ENCODE results near the gene CYP19A1.

Gene CYP19A1

GRCh38 chr15:51356983-51357382, 18.6 kb upstream of the CYP19A1 start:
- no peak for DNase-seq

- DNase-seq = no peak
These were observed 17.8 kb upstream of the CYP19A1 start for GRCh38 chr15:51356147-51356546.

GRCh38 chr15:51355096-51355495, 16.7 kb upstream of the CYP19A1 start:
- DNase-seq = no peak

GRCh38 chr15:51353976-51354375, 15.6 kb upstream of the CYP19A1 start:
- no peak for DNase-seq

- no peak for DNase-seq
These were observed 12.3 kb upstream of the CYP19A1 start for GRCh38 chr15:51350723-51351122.

- no peak for DNase-seq
These were observed 10.9 kb upstream of the CYP19A1 start for GRCh38 chr15:51349156-51349844.

GRCh38 chr15:51348688-51349087, 10.3 kb upstream of the CYP19A1 start:
- DNase-seq = no peak

GRCh38 chr15:51346136-51346535, 7.7 kb upstream of the CYP19A1 start:
- DNase-seq = no peak

- DNase-seq = no peak
These were observed 5.1 kb upstream of the CYP19A1 start for GRCh38 chr15:51343466-51343865.

GRCh38 chr15:51342227-51342999, 4.0 kb upstream of the CYP19A1 start:
- no peak for DNase-seq

GRCh38 chr15:51341366-51342226, 3.2 kb upstream of the CYP19A1 start, which contains the start of gene GLDN:
GLDN (plus strand) TSS chr15:51341655; CDS start chr15:51341685, 30 bp downstream.
- DNase-seq = peak; percentile 28

- DNase-seq = no peak
These were observed 2.6 kb downstream of the CYP19A1 start for GRCh38 chr15:51335538-51336410.

GRCh38 chr15:51335087-51335486, 3.3 kb downstream of the CYP19A1 start:
- no peak for DNase-seq

- no peak for DNase-seq
These were observed 4.4 kb downstream of the CYP19A1 start for GRCh38 chr15:51334011-51334451.

- DNase-seq = no peak
These were observed 4.8 kb downstream of the CYP19A1 start for GRCh38 chr15:51333571-51333970.

- DNase-seq = no peak
These were observed 5.9 kb downstream of the CYP19A1 start for GRCh38 chr15:51332206-51333147.

GRCh38 chr15:51331141-51331540, 7.3 kb downstream of the CYP19A1 start:
- DNase-seq = no peak

GRCh38 chr15:51328926-51329325, 9.5 kb downstream of the CYP19A1 start:
- no peak for DNase-seq

- DNase-seq = no peak
These were observed 11.3 kb downstream of the CYP19A1 start for GRCh38 chr15:51327081-51327480.

GRCh38 chr15:51325167-51325566, 13.2 kb downstream of the CYP19A1 start:
- DNase-seq = no peak

GRCh38 chr15:51323749-51324148, 14.6 kb downstream of the CYP19A1 start:
- DNase-seq = no peak
